K562 (cell line): ENCODE results near the gene AGAP1. TPM values are rescaled to one million over a fixed set of nuclear protein-coding genes. Genes with fewer than 3 reads are reported as not detected.

Source experiments
- BCOR ChIP-seq: fragments of 450-650 bp; IDR thresholded peaks from 2 replicates; pipeline ENCODE4 v1.6.1; 2016
- BMI1 ChIP-seq: fragments of 150-350 bp; IDR thresholded peaks from 2 replicates; pipeline ENCODE4 v1.6.1; 2014; ENCODE audit warnings: low read length
- CTBP1 ChIP-seq: fragments of 450-650 bp; IDR thresholded peaks from 2 replicates; pipeline ENCODE4 v1.6.1; 2016; ENCODE audit warnings: borderline replicate concordance
- ESRRB ChIP-seq: fragments of 250-450 bp; sonication (Bioruptor Pico); IDR thresholded peaks from 2 replicates; pipeline ENCODE4 v1.5.0; 2020; ENCODE audit warnings: mild to moderate bottlenecking, moderate library complexity, borderline replicate concordance
- FOXK2 ChIP-seq, 2 experiments: fragments of 450-650 bp; IDR thresholded peaks in 1 of 2; conservative IDR thresholded peaks in 1 of 2; 2 replicates each; pipeline ENCODE4 v1.6.1; 2016; ENCODE audit warnings: low read depth in 2 of 2, mild to moderate bottlenecking in 1 of 2
- HDAC1 ChIP-seq, 2 experiments: fragments of 450-650 bp; IDR thresholded peaks; 2 replicates each; pipeline ENCODE4 v1.6.1; 2016 to 2017; ENCODE audit warnings: inconsistent platforms in 1 of 2, mild to moderate bottlenecking in 1 of 2, moderate library complexity in 1 of 2
- KLF16 ChIP-seq: IDR thresholded peaks from 2 replicates; pipeline ENCODE4 v1.6.1; 2016; ENCODE audit warnings: antibody characterized with exemption
- LEF1 ChIP-seq: fragments of 450-650 bp; IDR thresholded peaks from 2 replicates; pipeline ENCODE4 v1.6.1; 2016; ENCODE audit warnings: mild to moderate bottlenecking
- NCOR1 ChIP-seq: fragments of 450-650 bp; IDR thresholded peaks from 2 replicates; pipeline ENCODE4 v1.6.1; 2016; ENCODE audit warnings: mild to moderate bottlenecking, moderate library complexity
- POU5F1 ChIP-seq: fragments of 150-350 bp; IDR thresholded peaks from 2 replicates; pipeline ENCODE4 v1.6.1; 2014; ENCODE audit warnings: borderline replicate concordance, low read length, low read depth, mild to moderate bottlenecking; ENCODE audit not compliant: partially characterized antibody
- PYGO2 ChIP-seq: fragments of 450-650 bp; IDR thresholded peaks from 2 replicates; pipeline ENCODE4 v1.6.1; 2016; ENCODE audit warnings: mild to moderate bottlenecking, missing genetic modification characterization, moderate library complexity, missing compliant biosample characterization
- SMAD4 ChIP-seq: fragments of 250-450 bp; sonication (Bioruptor Pico); conservative IDR thresholded peaks from 2 replicates; pipeline ENCODE4 v1.8.0; 2021; ENCODE audit warnings: inconsistent platforms, mild to moderate bottlenecking, moderate library complexity
- SOX6 ChIP-seq: fragments of 450-650 bp; IDR thresholded peaks from 2 replicates; pipeline ENCODE4 v1.6.1; 2014; ENCODE audit warnings: mild to moderate bottlenecking
- SRF ChIP-seq, 2 experiments: fragments of 250-450, 450-650 bp in 1 of 2; sonication (Bioruptor Pico) in 1 of 2; sonication (generic) in 1 of 2; formaldehyde crosslinking; IDR thresholded peaks; 2 replicates each; pipeline versions ENCODE4 v1.5.0 to v1.5.1; 2020 to 2022; ENCODE audit warnings: mild to moderate bottlenecking in 1 of 2, missing genetic modification reagents in 1 of 2
- polyA plus RNA-seq, 8 experiments: library from polyadenylated mRNA; depleted of rRNA in 4 of 8; stranded (reverse) in 5 of 8; unstranded in 3 of 8; fragments of >200 nt; fragmentation: Nextera tagmentation in 2 of 8; fragmentation: Illumina TruSeq in 1 of 8; extraction: Ambion mirVana in 2 of 8; extraction: Trizol in 1 of 8; gene quantifications; 2 replicates each; pipeline versions ENCODE4 v1.2.1 to v1.2.3, GENCODE V29; 2011 to 2014; ENCODE audit warnings: inconsistent platforms in 1 of 8, missing spikeins in 1 of 8
- total RNA-seq, 7 experiments: library from RNA; depleted of rRNA in 6 of 7; stranded (reverse); fragments of >200 nt in 6 of 7; fragmentation: Illumina TruSeq in 2 of 7; extraction: Trizol in 2 of 7; gene quantifications; 2 replicates each; pipeline versions ENCODE4 v1.2.1 to v1.2.3, GENCODE V29; 2011 to 2021; ENCODE audit warnings: low replicate concordance in 1 of 7
- TF ChIP-seq, protein P1 (sequence below), 2 experiments: IDR thresholded peaks; 2 replicates each; pipeline ENCODE4 v1.6.1; 2012; ENCODE audit warnings: improper control_type of control experiment in 2 of 2, low read depth in 2 of 2, low read length in 2 of 2, borderline replicate concordance in 1 of 2
- TF ChIP-seq, protein P2 (sequence below): fragments of 450-650 bp; conservative IDR thresholded peaks from 2 replicates; pipeline ENCODE4 v1.6.1; 2016; ENCODE audit warnings: missing genetic modification characterization, low read depth, mild to moderate bottlenecking, control low read depth, missing compliant biosample characterization
- TF ChIP-seq, protein P3 (sequence below): fragments of 450-650 bp; IDR thresholded peaks from 2 replicates; pipeline ENCODE4 v1.6.1; 2018; ENCODE audit not compliant: partially characterized antibody
- TF ChIP-seq, protein P4 (sequence below): fragments of 250-450 bp; sonication (Bioruptor Pico); IDR thresholded peaks from 2 replicates; pipeline ENCODE4 v1.5.0; 2021; ENCODE audit warnings: mild to moderate bottlenecking, borderline replicate concordance

AGAP1 gene
- total and polyA plus RNA-seq, 9 of the 15 experiments (the other 6 are each of a cell fraction or from before 2014, with no cell fraction given) = 1.3 to 24.0 (median 10.6) TPM

DNA sequence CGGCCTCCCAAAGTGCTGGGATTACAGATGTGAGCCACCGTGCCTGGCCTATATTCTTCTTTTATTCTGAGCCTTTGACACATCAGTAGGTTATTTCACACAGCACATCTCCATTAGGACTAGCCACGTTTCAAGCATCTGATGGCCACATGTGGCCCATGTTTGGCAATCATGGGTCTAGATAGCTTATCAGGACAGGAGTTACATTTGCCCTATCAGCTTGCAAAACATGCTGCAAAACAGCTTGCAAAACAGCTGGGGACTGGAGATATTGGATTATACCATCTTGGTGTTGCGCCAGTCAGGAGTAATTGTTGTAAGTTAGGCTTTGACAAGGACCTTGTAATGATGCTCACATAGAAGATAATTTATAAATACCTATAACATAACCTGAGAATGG is 579.4 kb downstream of the AGAP1 start (continued):
- TF ChIP-seq KLF16 = peak; percentile 93
- no peak for TF ChIP-seq POU5F1
- peak in 1 of 2 experiments; percentile 93; a peak in 2 of 4 replicates for TF ChIP-seq SRF (CRISPR knock-in tag; IDR thresholded peaks at IDR 0.05)
- TF ChIP-seq, protein P1, sequence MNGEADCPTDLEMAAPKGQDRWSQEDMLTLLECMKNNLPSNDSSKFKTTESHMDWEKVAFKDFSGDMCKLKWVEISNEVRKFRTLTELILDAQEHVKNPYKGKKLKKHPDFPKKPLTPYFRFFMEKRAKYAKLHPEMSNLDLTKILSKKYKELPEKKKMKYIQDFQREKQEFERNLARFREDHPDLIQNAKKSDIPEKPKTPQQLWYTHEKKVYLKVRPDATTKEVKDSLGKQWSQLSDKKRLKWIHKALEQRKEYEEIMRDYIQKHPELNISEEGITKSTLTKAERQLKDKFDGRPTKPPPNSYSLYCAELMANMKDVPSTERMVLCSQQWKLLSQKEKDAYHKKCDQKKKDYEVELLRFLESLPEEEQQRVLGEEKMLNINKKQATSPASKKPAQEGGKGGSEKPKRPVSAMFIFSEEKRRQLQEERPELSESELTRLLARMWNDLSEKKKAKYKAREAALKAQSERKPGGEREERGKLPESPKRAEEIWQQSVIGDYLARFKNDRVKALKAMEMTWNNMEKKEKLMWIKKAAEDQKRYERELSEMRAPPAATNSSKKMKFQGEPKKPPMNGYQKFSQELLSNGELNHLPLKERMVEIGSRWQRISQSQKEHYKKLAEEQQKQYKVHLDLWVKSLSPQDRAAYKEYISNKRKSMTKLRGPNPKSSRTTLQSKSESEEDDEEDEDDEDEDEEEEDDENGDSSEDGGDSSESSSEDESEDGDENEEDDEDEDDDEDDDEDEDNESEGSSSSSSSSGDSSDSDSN (IDR thresholded peaks at IDR 0.05; ENCODE audit: borderline replicate concordance in 1 of 2, low read depth in 2 of 2, low read length in 2 of 2) = no peak
- TF ChIP-seq FOXK2 (conservative IDR thresholded peaks at IDR 0.05 in 1 of 2, IDR thresholded peaks at IDR 0.05 in 1 of 2; ENCODE audit: low read depth in 2 of 2) = peak; percentile 43 to 70; a peak in 2 of 4 replicates
- peak; percentile 87 for TF ChIP-seq PYGO2 (tag)
- TF ChIP-seq, protein P2, sequence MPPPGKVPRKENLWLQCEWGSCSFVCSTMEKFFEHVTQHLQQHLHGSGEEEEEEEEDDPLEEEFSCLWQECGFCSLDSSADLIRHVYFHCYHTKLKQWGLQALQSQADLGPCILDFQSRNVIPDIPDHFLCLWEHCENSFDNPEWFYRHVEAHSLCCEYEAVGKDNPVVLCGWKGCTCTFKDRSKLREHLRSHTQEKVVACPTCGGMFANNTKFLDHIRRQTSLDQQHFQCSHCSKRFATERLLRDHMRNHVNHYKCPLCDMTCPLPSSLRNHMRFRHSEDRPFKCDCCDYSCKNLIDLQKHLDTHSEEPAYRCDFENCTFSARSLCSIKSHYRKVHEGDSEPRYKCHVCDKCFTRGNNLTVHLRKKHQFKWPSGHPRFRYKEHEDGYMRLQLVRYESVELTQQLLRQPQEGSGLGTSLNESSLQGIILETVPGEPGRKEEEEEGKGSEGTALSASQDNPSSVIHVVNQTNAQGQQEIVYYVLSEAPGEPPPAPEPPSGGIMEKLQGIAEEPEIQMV (tag) = no peak
- TF ChIP-seq SMAD4 (CRISPR knock-in tag) = peak; percentile 86
- TF ChIP-seq CTBP1 = peak; percentile 65; the same call in 1 of the 2 replicates
- TF ChIP-seq BMI1 = no peak
- TF ChIP-seq BCOR = peak; percentile 54
- TF ChIP-seq, protein P3, sequence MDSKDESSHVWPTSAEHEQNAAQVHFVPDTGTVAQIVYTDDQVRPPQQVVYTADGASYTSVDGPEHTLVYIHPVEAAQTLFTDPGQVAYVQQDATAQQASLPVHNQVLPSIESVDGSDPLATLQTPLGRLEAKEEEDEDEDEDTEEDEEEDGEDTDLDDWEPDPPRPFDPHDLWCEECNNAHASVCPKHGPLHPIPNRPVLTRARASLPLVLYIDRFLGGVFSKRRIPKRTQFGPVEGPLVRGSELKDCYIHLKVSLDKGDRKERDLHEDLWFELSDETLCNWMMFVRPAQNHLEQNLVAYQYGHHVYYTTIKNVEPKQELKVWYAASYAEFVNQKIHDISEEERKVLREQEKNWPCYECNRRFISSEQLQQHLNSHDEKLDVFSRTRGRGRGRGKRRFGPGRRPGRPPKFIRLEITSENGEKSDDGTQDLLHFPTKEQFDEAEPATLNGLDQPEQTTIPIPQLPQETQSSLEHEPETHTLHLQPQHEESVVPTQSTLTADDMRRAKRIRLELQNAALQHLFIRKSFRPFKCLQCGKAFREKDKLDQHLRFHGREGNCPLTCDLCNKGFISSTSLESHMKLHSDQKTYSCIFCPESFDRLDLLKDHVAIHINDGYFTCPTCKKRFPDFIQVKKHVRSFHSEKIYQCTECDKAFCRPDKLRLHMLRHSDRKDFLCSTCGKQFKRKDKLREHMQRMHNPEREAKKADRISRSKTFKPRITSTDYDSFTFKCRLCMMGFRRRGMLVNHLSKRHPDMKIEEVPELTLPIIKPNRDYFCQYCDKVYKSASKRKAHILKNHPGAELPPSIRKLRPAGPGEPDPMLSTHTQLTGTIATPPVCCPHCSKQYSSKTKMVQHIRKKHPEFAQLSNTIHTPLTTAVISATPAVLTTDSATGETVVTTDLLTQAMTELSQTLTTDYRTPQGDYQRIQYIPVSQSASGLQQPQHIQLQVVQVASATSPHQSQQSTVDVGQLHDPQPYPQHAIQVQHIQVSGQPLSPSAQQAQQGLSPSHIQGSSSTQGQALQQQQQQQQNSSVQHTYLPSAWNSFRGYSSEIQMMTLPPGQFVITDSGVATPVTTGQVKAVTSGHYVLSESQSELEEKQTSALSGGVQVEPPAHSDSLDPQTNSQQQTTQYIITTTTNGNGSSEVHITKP = peak; percentile 93
- peak; percentile 96 for TF ChIP-seq NCOR1
- TF ChIP-seq, protein P4, sequence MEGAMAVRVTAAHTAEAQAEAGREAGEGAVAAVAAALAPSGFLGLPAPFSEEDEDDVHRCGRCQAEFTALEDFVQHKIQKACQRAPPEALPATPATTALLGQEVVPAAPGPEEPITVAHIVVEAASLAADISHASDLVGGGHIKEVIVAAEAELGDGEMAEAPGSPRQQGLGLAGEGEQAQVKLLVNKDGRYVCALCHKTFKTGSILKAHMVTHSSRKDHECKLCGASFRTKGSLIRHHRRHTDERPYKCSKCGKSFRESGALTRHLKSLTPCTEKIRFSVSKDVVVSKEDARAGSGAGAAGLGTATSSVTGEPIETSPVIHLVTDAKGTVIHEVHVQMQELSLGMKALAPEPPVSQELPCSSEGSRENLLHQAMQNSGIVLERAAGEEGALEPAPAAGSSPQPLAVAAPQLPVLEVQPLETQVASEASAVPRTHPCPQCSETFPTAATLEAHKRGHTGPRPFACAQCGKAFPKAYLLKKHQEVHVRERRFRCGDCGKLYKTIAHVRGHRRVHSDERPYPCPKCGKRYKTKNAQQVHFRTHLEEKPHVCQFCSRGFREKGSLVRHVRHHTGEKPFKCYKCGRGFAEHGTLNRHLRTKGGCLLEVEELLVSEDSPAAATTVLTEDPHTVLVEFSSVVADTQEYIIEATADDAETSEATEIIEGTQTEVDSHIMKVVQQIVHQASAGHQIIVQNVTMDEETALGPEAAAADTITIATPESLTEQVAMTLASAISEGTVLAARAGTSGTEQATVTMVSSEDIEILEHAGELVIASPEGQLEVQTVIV = no peak
- peak; percentile 96 for TF ChIP-seq SOX6
- TF ChIP-seq LEF1 = peak; percentile 76; the same call in 1 of the 2 replicates
- no peak for TF ChIP-seq ESRRB (CRISPR knock-in tag)
- peak in 1 of 2 experiments; percentile 72; a peak in 2 of 4 replicates for TF ChIP-seq HDAC1 (IDR thresholded peaks at IDR 0.05)
